ENCODE results near the gene PWWP2B. TPM values are rescaled to one million over a fixed set of nuclear protein-coding genes. Genes with fewer than 3 reads are reported as not detected.

The PWWP2B gene
- total and polyA plus RNA-seq, 10 of the 15 experiments (the other 5 are each of a cell fraction or from before 2014, with no cell fraction given) = 0.04 to 0.87 (median 0.35) TPM; not detected in 4

DNA sequence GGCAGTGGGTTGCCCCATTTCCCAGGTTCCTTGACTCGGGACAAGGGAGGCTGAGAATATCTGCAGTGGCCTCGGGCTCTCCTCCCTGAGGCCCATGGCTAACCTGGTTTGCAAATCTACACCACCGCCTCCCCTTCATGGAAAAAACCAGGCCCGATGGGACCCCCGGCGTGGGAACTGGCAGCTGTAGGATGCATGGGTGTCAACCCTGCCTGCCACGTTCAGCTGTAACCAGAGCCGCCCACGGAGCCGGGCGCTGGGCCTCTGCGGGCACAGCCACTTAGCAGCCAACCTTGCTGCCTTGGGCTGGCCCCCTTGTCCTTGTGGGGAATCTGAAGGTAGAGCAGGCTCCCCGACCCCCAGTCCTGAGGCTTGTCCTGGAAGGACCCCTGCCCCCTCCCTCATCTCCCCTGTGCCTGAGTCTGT lies 1.6 kb downstream of the PWWP2B start:
- Histone ChIP-seq H3K27ac (ENCODE audit: control insufficient read depth, insufficient read depth) (no peak overlapping the region), H3K9me3 (replicated peaks; ENCODE audit: control insufficient read depth, insufficient read depth, low read length) (no peaks in the 10 kb centered on the region), H3K9ac (ENCODE audit: control insufficient read depth, insufficient read depth, low read length) (no peak overlapping the region), H3K36me3 (ENCODE audit: control insufficient read depth in 2 of 2, insufficient read depth in 2 of 2, low read length in 1 of 2) (no peaks in the 10 kb centered on the region), H3K4me1 (ENCODE audit: control insufficient read depth, insufficient read depth, low read length) (peaks cover 8% of the 10 kb centered on the region; the same call in 1 of the 2 replicates), H3K4me3 (no peak overlapping the region), H3K79me2 (ENCODE audit: control insufficient read depth, insufficient read depth, low read length) (no peaks in the 10 kb centered on the region), H3K27me3 (replicated peaks in 1 of 2; ENCODE audit: control insufficient read depth in 2 of 2, insufficient read depth in 2 of 2, low read length in 1 of 2) (peaks cover 0 to 3% of the 10 kb centered on the region in 2 experiments; a peak in 3 of 4 replicates), H2AFZ (ENCODE audit: control insufficient read depth, low read depth, low read length) (no peak overlapping the region), H3K4me2 (ENCODE audit: control insufficient read depth, insufficient read depth) (no peak overlapping the region), H4K20me1 (ENCODE audit: control insufficient read depth, insufficient read depth) (no peaks in the 10 kb centered on the region)
- in situ Hi-C loops (cut with MboI) (no loop called here), intact Hi-C loops (cut with micrococcal nuclease; ENCODE audit: unreplicated experiment) (loop anchor here (5.0 kb wide), 1 partner anchor 54 kb away; no protein-coding TSS in a partner anchor)
- ChIA-PET POLR2A (interaction anchor here (0.9 kb wide), 1 partner anchor 23 kb away, joined by 3 read pairs; no protein-coding TSS in a partner anchor), CTCF (interaction anchor here (0.8 kb wide), 1 partner anchor 48 kb away, joined by 3 read pairs; no protein-coding TSS in a partner anchor), SMC1A (ENCODE audit: uncharacterized antibody, unreplicated experiment) (interaction anchor here (0.7 kb wide), 1 partner anchor 48 kb away, joined by 3 read pairs; no protein-coding TSS in a partner anchor), RAD21 (ENCODE audit: unreplicated experiment) (no interaction called here)
- 44% methylated on average over 12 of the region's 13 CpGs for WGBS (ENCODE audit: insufficient coverage, insufficient replicate concordance, low lambda C conversion rate, missing lambda C conversion rate)
- ATAC-seq = no peak
- no peak for FAIRE-seq
- BruUV-seq (replicated peaks) = no TSS peak
- no peak for DNase-seq (ENCODE audit: low read depth, low spot score)
- TF ChIP-seq RUNX3 (IDR thresholded peaks at IDR 0.05; ENCODE audit: low read length) = no peak
- TF ChIP-seq ZSCAN29 (IDR thresholded peaks at IDR 0.05) = no peak
- no peak for TF ChIP-seq EZH2 (IDR thresholded peaks at IDR 0.05; ENCODE audit: borderline replicate concordance, control insufficient read depth, low read depth, low read length)
- TF ChIP-seq EGR1 (IDR thresholded peaks at IDR 0.05; ENCODE audit: borderline replicate concordance in 1 of 2, low read depth in 2 of 2, low read length in 2 of 2) = no peak
- no peak for TF ChIP-seq RAD21 (IDR thresholded peaks at IDR 0.05; ENCODE audit: insufficient read depth, low read depth, low read length)
- TF ChIP-seq NFIC (IDR thresholded peaks at IDR 0.05; ENCODE audit: low read depth, low read length) = no peak
- no peak for TF ChIP-seq IKZF2 (IDR thresholded peaks at IDR 0.05)
- no peak for TF ChIP-seq CUX1 (IDR thresholded peaks at IDR 0.05; ENCODE audit: insufficient replicate concordance, low read depth, low read length)
